Peyer's patch (tissue), 4 donors: ENCODE measurements around the gene TAAR6. TPM values are rescaled to one million over a fixed set of nuclear protein-coding genes. Genes with fewer than 3 reads are reported as not detected.
"Not testable (repeated sequence)": the region's sequence is repeated elsewhere in the genome, so short reads cannot be mapped to it uniquely, and the experiment has no call there.

ENCODE experiments used
- DNase-seq, 3 donors: peaks; one replicate each; pipeline ENCODE4 v3.0.0-alpha.2; 2017 to 2019
- H3K27ac ChIP-seq, 4 donors: fragments of 200-600 bp; sonication (generic); one replicate each; pipeline ENCODE4 v1.5.1; 2016 to 2019
- H3K27me3 ChIP-seq, 2 donors: fragments of 200-600 bp; sonication (generic); one replicate each; pipeline ENCODE4 v1.5.1; 2019
- H3K36me3 ChIP-seq, 3 donors: fragments of 200-600 bp; sonication (generic); one replicate each; pipeline ENCODE4 v1.5.1; 2016 to 2019
- H3K4me1 ChIP-seq, 4 donors: fragments of 200-600 bp; sonication (generic); one replicate each; pipeline ENCODE4 v1.5.1; 2016 to 2019
- H3K4me3 ChIP-seq, 4 donors: fragments of 200-600 bp; sonication (generic); 1 replicate in 3 of 4; 2 replicates in 1 of 4; pipeline ENCODE4 v1.5.1; 2016 to 2019; ENCODE audit warnings: mild to moderate bottlenecking in 1 of 4
- H3K9me3 ChIP-seq, 4 donors: fragments of 200-600 bp; sonication (generic); one replicate each; pipeline ENCODE4 v1.5.1; 2016 to 2019; ENCODE audit warnings: mild to moderate bottlenecking in 1 of 4
- POLR2A ChIP-seq, 2 donors: fragments of 450-650 bp; IDR thresholded peaks; one replicate each; pipeline ENCODE4 v1.5.1; 2017; ENCODE audit warnings: antibody characterized with exemption in 2 of 2, mild to moderate bottlenecking in 2 of 2, moderate library complexity in 2 of 2
- total RNA-seq, 4 donors: library from RNA; depleted of rRNA; stranded (reverse); fragments of >200 nt; gene quantifications; one replicate each; pipeline ENCODE4 v1.1.0, GENCODE V29; 2016
- TF ChIP-seq, protein P1 (sequence below), 6 experiments: fragments of 450-650 bp in 4 of 6; fragments of 200-600 bp in 2 of 6; sonication (generic) in 1 of 6; IDR thresholded peaks; one replicate each; pipeline ENCODE4 v1.5.1; 2017 to 2019; ENCODE audit warnings: antibody characterized with exemption in 6 of 6, mild to moderate bottlenecking in 3 of 6, moderate library complexity in 1 of 6

TAAR6 gene
- total RNA-seq, 4 donors from 2014 or later, result not detected

DNA sequence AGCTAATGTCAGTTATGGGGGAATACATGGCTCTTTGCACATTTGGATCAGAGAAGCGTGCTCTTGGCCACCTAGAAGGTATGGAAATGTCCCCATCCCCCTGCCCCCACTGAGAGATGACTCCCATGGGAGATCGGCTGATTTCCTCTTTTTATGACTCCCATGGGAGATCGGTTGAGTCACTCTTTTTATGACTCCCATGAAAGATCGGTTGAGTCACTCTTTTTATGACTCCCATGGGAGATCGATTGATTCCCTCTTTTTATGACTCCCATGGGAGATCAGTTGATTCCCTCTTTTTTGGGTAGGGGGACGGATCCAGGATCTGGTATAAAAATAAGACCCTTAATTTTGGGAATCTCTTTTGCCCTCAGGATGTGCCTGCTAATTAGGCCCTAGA is 42.3 kb upstream of the TAAR6 start:
- DNase-seq, result no peak
- H3K36me3 ChIP-seq, result no peaks in the 10 kb centered on the region
- no peaks in the 10 kb centered on the region for H3K4me1 ChIP-seq
- no peaks in the 10 kb centered on the region for H3K27me3 ChIP-seq
- TF ChIP-seq POLR2A (IDR thresholded peaks at IDR 0.05), result no peak
- H3K4me3 ChIP-seq, result no peak overlapping the region
- no peaks in the 10 kb centered on the region for H3K9me3 ChIP-seq
- H3K27ac ChIP-seq, result no peak overlapping the region

DNA sequence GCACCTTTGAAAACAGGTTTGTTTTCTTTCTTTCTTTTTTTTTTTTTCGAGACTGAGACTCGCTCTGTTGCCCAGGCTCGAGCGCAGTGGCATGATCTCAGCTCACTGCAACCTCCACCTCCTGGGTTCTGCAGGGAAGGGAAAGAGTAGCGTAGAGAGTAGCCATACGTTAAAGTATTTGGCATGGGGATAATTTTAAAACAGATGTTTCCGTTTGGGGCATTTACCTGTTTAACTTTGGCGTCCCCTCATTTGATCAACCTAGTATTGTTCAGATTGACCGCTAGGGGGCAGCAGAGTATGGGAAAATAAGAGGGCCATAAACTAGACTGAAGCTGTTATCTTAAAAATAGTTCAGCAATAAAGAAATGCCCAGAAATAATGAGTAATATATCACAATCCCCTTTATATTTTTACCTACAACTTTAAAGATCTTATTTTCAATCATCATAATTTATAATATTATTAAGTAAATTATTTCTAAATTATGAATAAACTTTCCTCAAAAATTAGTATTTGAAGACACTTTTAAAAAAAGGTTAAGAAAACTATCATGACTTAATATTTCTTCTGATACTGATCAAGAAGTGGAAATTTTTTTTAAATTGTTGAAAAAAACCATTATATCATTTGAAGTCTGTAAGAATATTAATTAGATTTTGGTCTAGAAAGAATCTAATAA is 39.7 kb upstream of the TAAR6 start:
- Histone ChIP-seq H3K27me3 (no peaks in the 10 kb centered on the region), H3K27ac (no peak overlapping the region), H3K4me1 (no peaks in the 10 kb centered on the region), H3K36me3 (no peaks in the 10 kb centered on the region), H3K4me3 (peak overlapping the region in 1 of 4 donors; percentile 19), H3K9me3 (no peaks in the 10 kb centered on the region)
- DNase-seq, result peak in 2 of 3 donors; percentile 62 to 84
- TF ChIP-seq POLR2A (IDR thresholded peaks at IDR 0.05), result no peak
- TF ChIP-seq, protein P1, sequence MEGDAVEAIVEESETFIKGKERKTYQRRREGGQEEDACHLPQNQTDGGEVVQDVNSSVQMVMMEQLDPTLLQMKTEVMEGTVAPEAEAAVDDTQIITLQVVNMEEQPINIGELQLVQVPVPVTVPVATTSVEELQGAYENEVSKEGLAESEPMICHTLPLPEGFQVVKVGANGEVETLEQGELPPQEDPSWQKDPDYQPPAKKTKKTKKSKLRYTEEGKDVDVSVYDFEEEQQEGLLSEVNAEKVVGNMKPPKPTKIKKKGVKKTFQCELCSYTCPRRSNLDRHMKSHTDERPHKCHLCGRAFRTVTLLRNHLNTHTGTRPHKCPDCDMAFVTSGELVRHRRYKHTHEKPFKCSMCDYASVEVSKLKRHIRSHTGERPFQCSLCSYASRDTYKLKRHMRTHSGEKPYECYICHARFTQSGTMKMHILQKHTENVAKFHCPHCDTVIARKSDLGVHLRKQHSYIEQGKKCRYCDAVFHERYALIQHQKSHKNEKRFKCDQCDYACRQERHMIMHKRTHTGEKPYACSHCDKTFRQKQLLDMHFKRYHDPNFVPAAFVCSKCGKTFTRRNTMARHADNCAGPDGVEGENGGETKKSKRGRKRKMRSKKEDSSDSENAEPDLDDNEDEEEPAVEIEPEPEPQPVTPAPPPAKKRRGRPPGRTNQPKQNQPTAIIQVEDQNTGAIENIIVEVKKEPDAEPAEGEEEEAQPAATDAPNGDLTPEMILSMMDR (IDR thresholded peaks at IDR 0.05), result peak; percentile 53 to 94 (median 90)

DNA sequence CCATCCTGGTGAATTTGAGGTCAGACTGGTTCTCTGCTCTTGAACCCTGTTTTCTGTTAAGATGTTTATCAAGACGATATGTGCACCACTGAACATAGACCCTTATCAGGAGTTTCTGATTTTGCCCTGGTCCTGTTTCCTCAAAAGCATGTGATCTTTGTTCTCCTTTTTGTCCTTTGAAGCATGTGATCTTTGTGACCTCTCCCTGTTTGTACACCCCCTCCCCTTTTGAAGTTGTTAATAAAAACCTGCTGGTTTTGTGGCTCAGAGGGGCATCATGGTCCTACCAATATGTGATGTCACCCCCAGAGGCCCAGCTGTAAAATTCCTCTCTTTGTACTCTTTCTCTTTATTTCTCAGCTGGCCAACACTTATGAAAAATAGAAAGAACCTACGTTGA is 35.6 kb upstream of the TAAR6 start:
- H3K4me3 ChIP-seq, H3K27ac ChIP-seq, DNase-seq, H3K36me3 ChIP-seq, H3K27me3 ChIP-seq, H3K4me1 ChIP-seq, H3K9me3 ChIP-seq: not testable (repeated sequence)

DNA sequence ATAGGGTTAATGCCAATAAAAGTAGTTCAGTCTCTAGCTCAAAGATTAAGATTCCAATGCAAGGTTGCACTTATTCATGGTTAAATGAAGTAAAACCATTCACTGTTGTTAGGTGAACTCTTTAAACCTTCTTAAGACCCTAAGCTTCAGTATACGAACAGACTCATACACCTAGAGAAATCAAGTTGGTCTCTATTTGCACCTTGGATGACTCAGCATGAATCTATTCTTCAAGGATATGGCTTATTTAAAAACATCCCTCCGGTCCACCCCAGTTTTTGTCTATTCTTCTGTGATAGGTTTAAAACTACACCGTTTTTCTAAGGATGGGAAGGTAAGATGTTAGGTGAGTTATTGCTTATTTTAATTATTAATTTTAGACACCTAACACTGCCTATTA is 33.0 kb upstream of the TAAR6 start:
- H3K4me1 ChIP-seq, result no peaks in the 10 kb centered on the region
- H3K27ac ChIP-seq, result no peak overlapping the region
- H3K4me3 ChIP-seq, result no peak overlapping the region
- no peaks in the 10 kb centered on the region for H3K9me3 ChIP-seq
- no peaks in the 10 kb centered on the region for H3K27me3 ChIP-seq
- H3K36me3 ChIP-seq, result no peaks in the 10 kb centered on the region
- no peak for TF ChIP-seq POLR2A (IDR thresholded peaks at IDR 0.05)
- DNase-seq, result no peak

DNA sequence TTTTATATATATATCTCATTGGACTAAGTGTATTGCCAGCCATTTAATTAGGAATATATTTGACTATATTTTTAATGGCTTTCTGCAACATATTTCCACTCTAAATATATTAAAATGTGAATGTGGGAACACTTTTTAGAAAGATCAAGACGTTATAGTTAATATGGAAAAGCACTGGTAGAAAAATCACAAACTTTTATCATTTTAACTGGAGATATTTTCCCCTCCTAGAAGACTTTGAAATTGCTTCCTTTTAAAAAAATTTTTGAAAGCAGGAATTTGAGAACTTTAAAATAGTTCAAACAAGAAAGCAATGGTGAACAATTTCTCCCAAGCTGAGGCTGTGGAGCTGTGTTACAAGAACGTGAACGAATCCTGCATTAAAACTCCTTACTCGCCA is 32.1 kb upstream of the TAAR6 start, which contains the start of gene TAAR9:
TAAR9 (plus strand) TSS at position 301 of the 400 bp plus-strand sequence; CDS start at position 314, 13 bp downstream.
- no peaks in the 10 kb centered on the region for H3K36me3 ChIP-seq
- no peaks in the 10 kb centered on the region for H3K4me1 ChIP-seq
- DNase-seq, result no peak
- H3K27me3 ChIP-seq, result no peaks in the 10 kb centered on the region
- H3K27ac ChIP-seq, result no peak within 1 kb of the TSS
- H3K9me3 ChIP-seq, result no peaks in the 10 kb centered on the region
- H3K4me3 ChIP-seq, result no peak within 1 kb of the TSS
- no peak for TF ChIP-seq POLR2A (IDR thresholded peaks at IDR 0.05)
- TF ChIP-seq, protein P1 (IDR thresholded peaks at IDR 0.05), result no peak

DNA sequence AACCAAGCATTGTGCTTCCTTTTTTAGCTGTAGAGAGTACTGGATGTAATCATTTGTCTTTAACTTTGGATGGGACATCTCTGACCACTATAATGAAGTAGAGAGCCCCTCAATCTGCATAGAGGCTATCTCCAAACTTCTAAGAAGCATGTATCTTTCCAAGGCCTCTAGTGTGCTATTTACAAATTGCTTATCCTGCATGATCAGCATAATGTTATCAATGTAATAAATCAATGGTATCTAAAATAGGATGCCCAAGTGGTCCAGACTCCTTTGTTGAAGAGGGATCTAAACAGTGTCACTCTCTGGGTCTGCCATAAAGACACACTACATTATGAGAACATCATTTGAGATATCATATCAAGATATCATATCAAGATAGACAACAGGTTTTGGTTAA is 25.3 kb upstream of the TAAR6 start:
- Histone ChIP-seq H3K27ac (no peak overlapping the region), H3K36me3 (no peaks in the 10 kb centered on the region), H3K4me1 (no peaks in the 10 kb centered on the region), H3K4me3 (no peak overlapping the region), H3K27me3 (no peaks in the 10 kb centered on the region), H3K9me3 (no peaks in the 10 kb centered on the region)
- TF ChIP-seq POLR2A (IDR thresholded peaks at IDR 0.05), result no peak
- TF ChIP-seq, protein P1 (IDR thresholded peaks at IDR 0.05), result no peak
- no peak for DNase-seq

DNA sequence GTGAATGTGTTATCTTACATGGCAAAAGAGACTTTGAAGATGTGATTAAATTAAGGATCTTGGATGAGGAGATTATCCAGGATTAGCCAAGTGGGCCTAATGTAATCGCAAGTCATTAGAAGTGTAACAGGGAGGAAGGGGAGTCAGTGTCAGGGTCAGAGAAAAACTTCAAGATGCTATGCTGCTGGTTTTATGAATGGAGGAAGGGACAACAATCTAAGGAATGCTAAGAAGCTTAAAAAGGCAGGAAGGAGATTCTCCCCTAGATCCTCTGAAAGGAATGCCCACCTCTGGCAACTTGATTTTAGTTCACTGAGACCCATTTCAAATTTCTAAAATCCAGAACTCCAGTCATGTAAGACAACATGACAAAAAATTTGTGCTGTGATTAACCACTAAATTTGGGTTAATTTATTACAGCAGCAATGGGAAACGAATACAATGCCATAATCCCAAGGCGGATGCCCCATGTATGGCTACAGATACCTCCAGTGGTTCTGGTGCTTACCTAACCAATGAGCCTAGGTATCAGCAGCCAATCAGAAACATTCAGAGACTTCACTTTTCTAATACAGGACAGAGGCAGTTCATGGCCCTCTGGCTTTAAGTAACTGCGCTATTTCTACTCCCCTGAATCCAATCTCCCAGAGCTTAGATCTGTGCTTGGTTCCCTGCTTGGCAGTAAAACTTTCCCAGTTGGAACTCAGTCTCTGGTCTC is 21.2 kb upstream of the TAAR6 start:
- TF ChIP-seq, protein P1 (IDR thresholded peaks at IDR 0.05), result no peak
- no peak for TF ChIP-seq POLR2A (IDR thresholded peaks at IDR 0.05)
- Histone ChIP-seq H3K36me3 (no peaks in the 10 kb centered on the region), H3K27me3 (no peaks in the 10 kb centered on the region), H3K9me3 (no peaks in the 10 kb centered on the region), H3K27ac (no peak overlapping the region), H3K4me3 (no peak overlapping the region), H3K4me1 (no peaks in the 10 kb centered on the region)
- DNase-seq, result no peak
